Measurements from ENCODE around the gene BICC1. TPM values are rescaled to one million over a fixed set of nuclear protein-coding genes. Genes with fewer than 3 reads are reported as not detected.

BICC1 gene
- total RNA-seq, 1 experiment from 2014 or later: 0.67 TPM

DNA sequence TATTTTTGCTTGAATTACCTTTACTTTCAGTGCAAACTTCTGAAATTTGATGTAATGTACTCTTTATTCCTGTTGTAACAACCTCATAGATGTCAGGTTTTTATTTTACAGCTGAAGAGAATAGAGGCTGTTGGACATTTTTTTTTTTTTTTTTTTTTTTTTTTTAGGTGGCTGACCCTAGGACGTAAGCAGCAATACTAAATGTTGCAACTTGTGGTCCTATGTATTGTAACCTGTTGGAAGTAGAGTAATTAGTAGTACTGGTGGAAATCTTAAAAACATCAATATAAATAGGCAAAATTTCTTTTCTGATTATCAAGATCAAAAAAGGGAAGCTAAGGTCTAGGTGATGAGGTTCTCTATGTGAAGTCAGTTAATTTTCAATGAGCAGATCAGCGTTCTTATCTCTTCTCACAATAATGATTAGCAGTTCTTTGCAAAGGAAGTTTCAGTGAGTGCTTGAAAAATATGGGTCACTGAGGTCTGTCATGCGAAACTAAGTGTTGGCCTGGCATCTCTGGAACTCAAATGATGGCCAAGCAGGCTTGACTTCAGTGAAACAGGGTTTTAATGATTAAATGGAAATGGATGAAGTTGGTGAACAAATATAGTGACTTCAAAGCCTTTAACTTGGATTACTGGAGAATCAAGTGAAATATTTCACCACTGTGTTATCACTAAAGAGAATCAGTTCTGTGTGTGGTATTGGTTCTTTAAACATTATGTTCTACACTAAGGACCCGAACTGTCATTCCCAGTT is 42.7 kb downstream of the BICC1 start:
- Histone ChIP-seq H3K9me3 (ENCODE audit: control insufficient read depth, insufficient read depth, low read depth, low read length) (no peaks in the 10 kb centered on the region), H3K4me3 (ENCODE audit: low read depth in 2 of 2, low read length in 2 of 2) (no peak overlapping the region), H3K27me3 (ENCODE audit: control insufficient read depth, insufficient read depth, low read length) (no peaks in the 10 kb centered on the region), H3K27ac (ENCODE audit: low read length) (no peak overlapping the region), H3K36me3 (ENCODE audit: control insufficient read depth, insufficient read depth, low read length) (no peaks in the 10 kb centered on the region), H3K4me1 (ENCODE audit: control insufficient read depth, insufficient read depth, low read length) (no peaks in the 10 kb centered on the region)
- in situ Hi-C loops (cut with HindIII; ENCODE audit: low pct_unique_long_range_greater_than_20kb, low sequenced_read_pairs) (no loop called here), intact Hi-C loops (cut with micrococcal nuclease; ENCODE audit: unreplicated experiment) (no loop called here)
- TF ChIP-seq, protein P1, sequence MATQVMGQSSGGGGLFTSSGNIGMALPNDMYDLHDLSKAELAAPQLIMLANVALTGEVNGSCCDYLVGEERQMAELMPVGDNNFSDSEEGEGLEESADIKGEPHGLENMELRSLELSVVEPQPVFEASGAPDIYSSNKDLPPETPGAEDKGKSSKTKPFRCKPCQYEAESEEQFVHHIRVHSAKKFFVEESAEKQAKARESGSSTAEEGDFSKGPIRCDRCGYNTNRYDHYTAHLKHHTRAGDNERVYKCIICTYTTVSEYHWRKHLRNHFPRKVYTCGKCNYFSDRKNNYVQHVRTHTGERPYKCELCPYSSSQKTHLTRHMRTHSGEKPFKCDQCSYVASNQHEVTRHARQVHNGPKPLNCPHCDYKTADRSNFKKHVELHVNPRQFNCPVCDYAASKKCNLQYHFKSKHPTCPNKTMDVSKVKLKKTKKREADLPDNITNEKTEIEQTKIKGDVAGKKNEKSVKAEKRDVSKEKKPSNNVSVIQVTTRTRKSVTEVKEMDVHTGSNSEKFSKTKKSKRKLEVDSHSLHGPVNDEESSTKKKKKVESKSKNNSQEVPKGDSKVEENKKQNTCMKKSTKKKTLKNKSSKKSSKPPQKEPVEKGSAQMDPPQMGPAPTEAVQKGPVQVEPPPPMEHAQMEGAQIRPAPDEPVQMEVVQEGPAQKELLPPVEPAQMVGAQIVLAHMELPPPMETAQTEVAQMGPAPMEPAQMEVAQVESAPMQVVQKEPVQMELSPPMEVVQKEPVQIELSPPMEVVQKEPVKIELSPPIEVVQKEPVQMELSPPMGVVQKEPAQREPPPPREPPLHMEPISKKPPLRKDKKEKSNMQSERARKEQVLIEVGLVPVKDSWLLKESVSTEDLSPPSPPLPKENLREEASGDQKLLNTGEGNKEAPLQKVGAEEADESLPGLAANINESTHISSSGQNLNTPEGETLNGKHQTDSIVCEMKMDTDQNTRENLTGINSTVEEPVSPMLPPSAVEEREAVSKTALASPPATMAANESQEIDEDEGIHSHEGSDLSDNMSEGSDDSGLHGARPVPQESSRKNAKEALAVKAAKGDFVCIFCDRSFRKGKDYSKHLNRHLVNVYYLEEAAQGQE (IDR thresholded peaks at IDR 0.05; ENCODE audit: insufficient read depth in 1 of 2, low read depth in 2 of 2, low read length in 1 of 2): no peak
- TF ChIP-seq POLR2AphosphoS5 (IDR thresholded peaks at IDR 0.05; ENCODE audit: low read depth, low read length) (no peak), SIN3A (IDR thresholded peaks at IDR 0.05; ENCODE audit: borderline replicate concordance, insufficient read depth, low read depth, low read length) (no peak), TCF7L2 (IDR thresholded peaks at IDR 0.05; ENCODE audit: low read depth, low read length) (no peak)
- TF ChIP-seq, protein P2, sequence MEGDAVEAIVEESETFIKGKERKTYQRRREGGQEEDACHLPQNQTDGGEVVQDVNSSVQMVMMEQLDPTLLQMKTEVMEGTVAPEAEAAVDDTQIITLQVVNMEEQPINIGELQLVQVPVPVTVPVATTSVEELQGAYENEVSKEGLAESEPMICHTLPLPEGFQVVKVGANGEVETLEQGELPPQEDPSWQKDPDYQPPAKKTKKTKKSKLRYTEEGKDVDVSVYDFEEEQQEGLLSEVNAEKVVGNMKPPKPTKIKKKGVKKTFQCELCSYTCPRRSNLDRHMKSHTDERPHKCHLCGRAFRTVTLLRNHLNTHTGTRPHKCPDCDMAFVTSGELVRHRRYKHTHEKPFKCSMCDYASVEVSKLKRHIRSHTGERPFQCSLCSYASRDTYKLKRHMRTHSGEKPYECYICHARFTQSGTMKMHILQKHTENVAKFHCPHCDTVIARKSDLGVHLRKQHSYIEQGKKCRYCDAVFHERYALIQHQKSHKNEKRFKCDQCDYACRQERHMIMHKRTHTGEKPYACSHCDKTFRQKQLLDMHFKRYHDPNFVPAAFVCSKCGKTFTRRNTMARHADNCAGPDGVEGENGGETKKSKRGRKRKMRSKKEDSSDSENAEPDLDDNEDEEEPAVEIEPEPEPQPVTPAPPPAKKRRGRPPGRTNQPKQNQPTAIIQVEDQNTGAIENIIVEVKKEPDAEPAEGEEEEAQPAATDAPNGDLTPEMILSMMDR (IDR thresholded peaks at IDR 0.05): no peak
- DNase-seq (ENCODE audit: low read depth, low spot score) (no peak), ATAC-seq (no peak)
- CTCF ChIA-PET: no interaction called here
- BruUV-seq (replicated peaks): no TSS peak
- POLR2A ChIA-PET: interaction anchor here (0.6 kb wide), 1 partner anchor 29 kb away, joined by 4 read pairs; no protein-coding TSS in a partner anchor

DNA sequence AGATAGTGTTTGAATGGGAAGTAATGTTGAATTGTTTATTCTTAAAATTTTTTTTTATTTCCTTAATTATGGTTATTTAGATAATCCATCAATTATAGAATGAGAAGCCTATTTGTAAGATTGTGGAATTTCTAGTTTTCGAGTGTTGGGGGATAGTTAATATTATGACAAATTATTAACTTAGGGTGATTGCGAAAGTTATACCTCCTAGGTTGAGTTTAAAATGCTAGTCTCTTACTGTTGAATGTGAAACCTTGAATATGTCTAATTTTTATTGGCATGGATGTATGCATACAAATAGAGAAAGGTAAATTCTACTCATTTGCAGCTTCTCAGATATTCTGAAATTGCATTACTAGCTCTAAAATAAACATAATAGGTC is 43.2 kb downstream of the BICC1 start:
- no peak for TF ChIP-seq TCF7L2 (IDR thresholded peaks at IDR 0.05; ENCODE audit: low read depth, low read length)
- no peak for TF ChIP-seq POLR2AphosphoS5 (IDR thresholded peaks at IDR 0.05; ENCODE audit: low read depth, low read length)
- TF ChIP-seq, protein P2 (IDR thresholded peaks at IDR 0.05): no peak
- TF ChIP-seq, protein P1 (IDR thresholded peaks at IDR 0.05; ENCODE audit: insufficient read depth in 1 of 2, low read depth in 2 of 2, low read length in 1 of 2): no peak
- TF ChIP-seq SIN3A (IDR thresholded peaks at IDR 0.05; ENCODE audit: borderline replicate concordance, insufficient read depth, low read depth, low read length): no peak
- H3K9me3 ChIP-seq (ENCODE audit: control insufficient read depth, insufficient read depth, low read depth, low read length): no peaks in the 10 kb centered on the region
- intact Hi-C loops (cut with micrococcal nuclease; ENCODE audit: unreplicated experiment): no loop called here
- DNase-seq (ENCODE audit: low read depth, low spot score): no peak
- ChIA-PET CTCF (no interaction called here), POLR2A (no interaction called here)
- no peaks in the 10 kb centered on the region for H3K36me3 ChIP-seq (ENCODE audit: control insufficient read depth, insufficient read depth, low read length)
- no peak overlapping the region for H3K4me3 ChIP-seq (ENCODE audit: low read depth in 2 of 2, low read length in 2 of 2)
- H3K27ac ChIP-seq (ENCODE audit: low read length): no peak overlapping the region
- H3K4me1 ChIP-seq (ENCODE audit: control insufficient read depth, insufficient read depth, low read length): no peaks in the 10 kb centered on the region
- ATAC-seq: no peak
- BruUV-seq (replicated peaks): no TSS peak
- H3K27me3 ChIP-seq (ENCODE audit: control insufficient read depth, insufficient read depth, low read length): no peaks in the 10 kb centered on the region
- in situ Hi-C loops (cut with HindIII; ENCODE audit: low pct_unique_long_range_greater_than_20kb, low sequenced_read_pairs): no loop called here
